Activated naive CD4-positive, alpha-beta T cell treated with anti-CD3 and anti-CD28 coated beads, Interleukin-2, amount 50 U/mL, for 72 hours (primary cell): ENCODE measurements around the gene DNAL1. TPM values are rescaled to one million over a fixed set of nuclear protein-coding genes. Genes with fewer than 3 reads are reported as not detected.
A peak's percentile ranks its signal among the peaks of the same experiment; 100 is the strongest.

ENCODE experiments used
- ATAC-seq, 2 donors: fragments of 150-1000 bp; cut with Tn5 transposase; 2 replicates each; pipeline ENCODE4 v1.10.0; 2021; ENCODE audit warnings: mild to moderate bottlenecking in 2 of 2, moderate library complexity in 2 of 2
- DNase-seq, 2 donors: peaks; one replicate each; pipeline ENCODE4 v3.0.0; 2021 to 2022; ENCODE audit warnings: low spot score in 2 of 2
- H3K27ac Mint-ChIP-seq, 2 donors: one replicate each; pipeline ENCODE4 v1.8.0; 2022; ENCODE audit warnings: mild to moderate bottlenecking in 2 of 2, mixed read lengths in 2 of 2
- H3K36me3 Mint-ChIP-seq, 2 donors: one replicate each; pipeline ENCODE4 v1.8.0; 2022; ENCODE audit warnings: mixed read lengths in 2 of 2
- H3K9me3 Mint-ChIP-seq, 2 donors: one replicate each; pipeline ENCODE4 v1.8.0; 2022; ENCODE audit warnings: mixed read lengths in 2 of 2
- total RNA-seq, 2 donors: library from RNA; stranded (reverse); gene quantifications; one replicate each; pipeline ENCODE4 v1.2.3, GENCODE V29; 2022

DNAL1 gene
- total RNA-seq, 2 donors from 2014 or later = 4.0 to 4.7 TPM

DNA sequence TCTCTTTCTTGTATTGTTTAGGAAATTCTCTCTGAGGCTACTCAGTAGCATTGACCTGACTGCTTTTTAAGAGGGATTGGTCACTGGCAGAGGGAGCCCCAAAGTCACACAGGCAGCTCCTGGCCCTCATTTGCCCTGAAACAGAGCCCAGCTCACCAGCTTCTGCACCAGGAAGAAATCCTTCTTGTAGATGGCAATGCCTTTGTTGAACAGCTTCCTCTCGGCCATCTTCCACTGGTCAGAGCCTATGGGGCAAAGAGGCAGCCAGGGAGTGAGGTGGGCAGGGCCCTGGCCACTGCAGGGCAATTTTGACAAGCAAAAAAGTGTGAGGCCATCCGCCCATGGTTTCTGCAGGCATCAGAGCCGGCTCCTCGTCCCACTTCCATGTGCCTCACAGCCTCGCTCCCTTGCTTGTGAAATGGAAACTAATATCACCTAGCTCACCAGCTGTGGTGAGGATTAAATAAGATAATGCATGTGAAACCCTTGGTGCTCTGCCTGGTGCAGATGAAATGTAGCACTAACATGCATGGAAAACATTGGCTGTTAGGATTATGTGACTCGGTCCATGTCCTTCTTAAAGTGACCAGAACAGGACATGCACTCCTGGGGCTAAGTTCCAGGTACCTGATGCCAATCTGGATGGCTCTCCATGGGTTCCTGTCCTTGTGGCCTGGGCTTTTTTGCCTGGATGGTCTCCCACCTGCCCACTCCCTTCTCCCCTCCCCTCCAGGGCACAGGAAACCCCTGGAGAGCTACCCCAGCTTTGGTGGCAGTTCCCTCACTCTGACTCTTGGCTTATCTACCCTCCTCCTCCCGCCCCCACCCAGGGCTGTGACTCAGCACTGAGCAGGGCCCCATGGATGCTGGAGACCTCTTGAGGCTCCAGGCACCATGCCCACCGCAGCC is 80.6 kb downstream of the DNAL1 start:
- DNase-seq (no peak), ATAC-seq (no peak)
- peak overlapping the region; percentile 87 to 96 for H3K27ac Mint-ChIP-seq
- H3K9me3 Mint-ChIP-seq = no peaks in the 10 kb centered on the region
- H3K36me3 Mint-ChIP-seq = peaks cover 35 to 57% of the 10 kb centered on the region in 2 donors

DNA sequence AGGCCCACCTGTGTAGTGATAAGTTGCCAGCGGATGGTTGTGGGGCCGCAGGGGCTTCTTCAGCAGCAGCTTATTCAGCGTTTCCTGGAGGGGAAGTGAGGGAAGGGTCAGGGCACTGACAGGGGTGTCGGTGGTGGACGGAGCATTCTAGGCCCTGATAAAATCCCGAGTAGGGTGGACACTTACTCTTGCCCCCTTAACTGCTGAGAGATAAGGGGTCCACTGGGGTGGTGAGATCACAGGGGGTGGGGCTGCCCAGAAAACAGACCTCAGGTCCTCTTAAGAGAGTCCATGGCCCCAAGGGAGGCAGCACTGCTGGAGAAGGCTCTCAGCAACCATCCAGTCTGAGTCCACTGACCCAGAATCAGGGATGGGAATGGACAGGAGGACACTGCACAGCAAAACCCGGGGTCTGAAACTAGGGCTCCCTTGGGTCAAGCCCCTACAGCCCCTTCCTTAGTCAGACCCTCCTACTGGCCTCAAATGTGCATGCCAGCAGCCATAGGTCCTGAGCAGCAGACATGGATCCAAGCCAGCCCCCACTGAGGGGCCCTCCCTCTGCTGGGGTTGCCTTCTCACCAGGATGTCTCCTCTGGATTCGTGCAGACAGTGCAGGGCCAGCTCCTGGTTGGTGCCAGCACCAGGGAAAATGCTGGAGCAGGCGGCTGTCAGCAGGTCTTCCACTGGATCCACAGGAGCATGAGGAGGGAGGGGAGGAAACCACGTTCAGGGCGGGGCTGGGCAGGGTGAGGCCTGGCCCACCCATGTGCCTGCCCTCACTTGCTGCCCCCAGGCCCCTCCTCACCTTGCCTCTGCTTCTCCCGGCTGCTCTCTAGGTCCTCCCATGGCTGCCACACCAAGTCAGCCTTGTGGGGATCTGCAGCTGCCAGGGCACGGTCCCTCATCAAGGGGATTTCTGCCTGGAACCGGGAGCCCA is 81.5 kb downstream of the DNAL1 start:
- Mint-ChIP-seq H3K27ac (peak overlapping the region; percentile 87 to 94), H3K9me3 (no peaks in the 10 kb centered on the region), H3K36me3 (peaks cover 34 to 54% of the 10 kb centered on the region in 2 donors)
- DNase-seq = no peak
- no peak for ATAC-seq

DNA sequence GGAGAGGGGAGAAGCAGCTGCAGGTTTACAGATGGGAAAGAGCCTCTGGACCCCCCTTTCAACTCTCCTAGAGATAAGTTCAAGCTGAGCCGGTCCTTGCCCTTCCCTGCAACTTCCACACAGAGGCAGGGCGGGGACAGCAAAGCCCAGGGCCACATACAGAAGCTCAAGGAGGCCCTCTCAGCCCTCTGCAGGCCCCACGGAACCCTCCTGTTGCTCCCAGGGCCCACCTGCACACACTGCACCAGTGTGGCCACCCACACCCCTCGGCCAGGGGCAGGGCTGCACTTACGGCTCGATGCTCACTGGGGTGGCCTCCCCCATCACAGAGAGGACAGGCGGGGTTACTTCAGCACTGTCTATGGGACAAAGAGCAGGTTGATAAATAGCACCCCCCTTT is 82.4 kb downstream of the DNAL1 start:
- DNase-seq (no peak), ATAC-seq (no peak)
- H3K36me3 Mint-ChIP-seq = peaks cover 31 to 46% of the 10 kb centered on the region in 2 donors
- peak overlapping the region; percentile 42 to 78 for H3K27ac Mint-ChIP-seq
- no peaks in the 10 kb centered on the region for H3K9me3 Mint-ChIP-seq

- peak overlapping the region; percentile 77 to 95 for H3K27ac Mint-ChIP-seq
These were observed 84.0 kb downstream of the DNAL1 start for GRCh38 chr14:73728717-73729330.

DNA sequence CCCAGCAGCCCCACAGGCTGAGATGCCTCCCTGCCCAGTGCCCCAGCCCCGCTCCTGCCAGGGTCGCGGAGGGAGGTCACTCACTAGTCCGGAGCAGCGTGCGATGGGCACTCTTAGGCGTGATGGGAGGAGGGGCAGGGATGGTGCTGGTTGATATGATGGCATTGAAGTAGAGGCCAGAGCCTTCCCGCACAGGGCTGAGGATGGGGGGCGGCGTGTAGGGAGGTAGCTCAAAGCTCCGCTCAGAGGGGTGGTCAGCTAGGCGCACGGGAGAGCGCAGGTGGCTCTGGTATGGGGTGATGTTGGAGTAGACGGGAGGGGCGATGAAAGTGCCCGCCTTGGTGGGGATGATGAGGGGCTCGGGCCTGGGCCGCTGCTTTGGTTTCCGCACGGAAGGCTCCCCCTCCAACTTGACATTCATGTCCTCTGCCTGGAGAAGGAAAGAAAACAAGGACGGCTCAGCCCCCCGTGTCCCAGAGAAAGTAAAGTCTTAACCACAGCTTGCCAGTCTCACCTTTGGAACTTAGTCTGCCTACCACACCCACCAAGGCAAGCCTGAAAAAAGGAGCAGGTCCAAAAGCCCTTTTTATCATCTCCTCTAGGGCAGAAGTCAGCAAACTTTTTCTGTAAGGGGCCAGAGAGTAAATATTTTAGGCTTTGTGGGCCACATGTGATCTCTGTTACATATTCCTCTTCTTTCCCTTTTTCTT is 84.9 kb downstream of the DNAL1 start:
- H3K9me3 Mint-ChIP-seq = no peaks in the 10 kb centered on the region
- ATAC-seq (no peak), DNase-seq (no peak)
- peaks cover 21 to 36% of the 10 kb centered on the region in 2 donors for H3K36me3 Mint-ChIP-seq
- H3K27ac Mint-ChIP-seq = peak overlapping the region; percentile 77 to 95

More at GRCh38 chr14:73728717-73729330, 84.0 kb downstream of the DNAL1 start:
- Mint-ChIP-seq H3K9me3 (no peaks in the 10 kb centered on the region), H3K36me3 (peaks cover 25 to 37% of the 10 kb centered on the region in 2 donors)
- ATAC-seq (peak; percentile 83 to 89), DNase-seq (peak; percentile 81 to 94)

GRCh38 chr14:73731111-73731510 is 86.3 kb downstream of the DNAL1 start:
- Mint-ChIP-seq H3K9me3 (no peaks in the 10 kb centered on the region), H3K27ac (peak overlapping the region in 1 of 2 donors; percentile 77), H3K36me3 (peaks cover 23 to 35% of the 10 kb centered on the region in 2 donors)
- ATAC-seq (no peak), DNase-seq (no peak)

DNA sequence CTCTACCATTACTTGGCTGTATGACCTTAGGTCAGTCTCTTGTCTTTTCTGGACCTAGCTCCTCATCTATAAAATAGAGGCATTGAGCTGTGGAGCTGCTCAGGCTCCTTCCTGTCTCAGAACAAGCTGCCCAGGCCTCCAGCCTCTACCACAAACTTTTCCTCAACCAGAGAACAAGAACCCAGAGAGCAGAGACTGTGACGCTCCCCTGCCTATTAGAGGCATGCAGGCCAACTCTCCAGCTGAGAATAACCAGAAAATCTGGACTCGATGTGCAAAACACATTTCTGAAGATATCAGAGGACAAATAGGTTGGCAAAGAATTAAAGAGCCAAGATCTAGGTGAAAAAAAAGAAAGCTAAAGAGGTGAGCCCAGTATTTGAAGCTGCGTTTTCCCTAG is 87.2 kb downstream of the DNAL1 start:
- Mint-ChIP-seq H3K27ac (peak overlapping the region; percentile 77 to 88), H3K9me3 (no peaks in the 10 kb centered on the region), H3K36me3 (peaks cover 23 to 40% of the 10 kb centered on the region in 2 donors)
- ATAC-seq (no peak), DNase-seq (no peak)

DNA sequence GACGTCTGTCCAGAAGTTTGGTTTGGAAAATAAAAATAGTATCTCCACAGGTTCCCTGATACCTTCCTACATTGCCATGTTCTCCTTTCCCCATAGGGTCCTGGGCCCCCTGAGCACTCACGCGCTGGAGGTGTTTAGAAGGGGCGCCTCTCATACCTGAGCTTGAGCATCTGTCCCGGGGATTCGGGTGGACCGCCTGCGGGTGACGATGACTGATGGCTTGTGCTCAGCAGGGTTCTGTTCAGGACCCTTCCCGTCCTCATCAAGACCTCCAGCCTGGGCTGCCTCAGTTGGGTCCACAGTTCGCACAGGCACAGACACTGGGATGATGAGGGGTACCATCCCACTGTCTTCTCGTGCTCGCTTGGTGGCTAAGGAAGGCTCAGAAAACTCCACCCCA is 92.1 kb downstream of the DNAL1 start:
- H3K9me3 Mint-ChIP-seq = no peaks in the 10 kb centered on the region
- H3K36me3 Mint-ChIP-seq = peaks cover 5 to 21% of the 10 kb centered on the region in 2 donors
- ATAC-seq = no peak
- no peak overlapping the region for H3K27ac Mint-ChIP-seq
- no peak for DNase-seq

DNA sequence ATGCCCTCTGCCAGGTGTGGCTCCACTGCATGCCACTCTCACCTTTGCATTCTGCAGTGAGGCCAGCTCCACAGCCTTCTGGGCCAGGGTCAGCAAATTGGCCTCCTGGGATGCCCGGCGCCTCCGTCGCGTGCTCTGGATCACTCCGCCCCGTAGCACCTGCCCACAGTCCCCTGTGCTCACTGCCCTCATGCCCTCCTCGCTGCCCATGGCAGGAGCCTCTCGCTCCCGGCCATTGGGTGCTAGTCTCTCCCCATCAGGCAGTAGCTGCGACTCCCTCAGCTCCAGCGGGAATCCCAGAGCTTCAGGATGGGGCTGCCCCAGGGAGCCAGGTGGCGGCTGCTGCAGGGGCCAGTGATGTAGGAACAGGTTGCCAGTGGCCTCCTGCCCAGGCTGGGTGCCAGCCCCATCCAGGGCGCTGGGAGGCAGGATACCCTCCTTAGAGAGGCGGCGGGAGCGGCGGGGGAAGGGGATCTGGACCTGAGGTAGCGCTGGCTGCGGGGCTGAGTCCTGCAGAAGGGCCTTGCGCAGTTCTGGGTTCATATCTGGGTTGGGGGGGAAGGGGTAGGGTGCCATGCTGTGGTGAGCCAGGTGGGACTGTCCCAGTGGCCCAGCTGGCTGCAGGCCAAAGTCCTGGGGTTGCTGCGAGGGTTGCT is 93.9 kb downstream of the DNAL1 start:
- H3K27ac Mint-ChIP-seq = no peak overlapping the region
- H3K36me3 Mint-ChIP-seq = peaks cover 5 to 21% of the 10 kb centered on the region in 2 donors
- ATAC-seq (no peak), DNase-seq (no peak)
- H3K9me3 Mint-ChIP-seq = no peaks in the 10 kb centered on the region

GRCh38 chr14:73739174-73739898 is 94.5 kb downstream of the DNAL1 start:
- H3K27ac Mint-ChIP-seq = no peak overlapping the region
- peaks cover 5 to 20% of the 10 kb centered on the region in 2 donors for H3K36me3 Mint-ChIP-seq
- no peak for DNase-seq
- no peaks in the 10 kb centered on the region for H3K9me3 Mint-ChIP-seq
- no peak for ATAC-seq

DNA sequence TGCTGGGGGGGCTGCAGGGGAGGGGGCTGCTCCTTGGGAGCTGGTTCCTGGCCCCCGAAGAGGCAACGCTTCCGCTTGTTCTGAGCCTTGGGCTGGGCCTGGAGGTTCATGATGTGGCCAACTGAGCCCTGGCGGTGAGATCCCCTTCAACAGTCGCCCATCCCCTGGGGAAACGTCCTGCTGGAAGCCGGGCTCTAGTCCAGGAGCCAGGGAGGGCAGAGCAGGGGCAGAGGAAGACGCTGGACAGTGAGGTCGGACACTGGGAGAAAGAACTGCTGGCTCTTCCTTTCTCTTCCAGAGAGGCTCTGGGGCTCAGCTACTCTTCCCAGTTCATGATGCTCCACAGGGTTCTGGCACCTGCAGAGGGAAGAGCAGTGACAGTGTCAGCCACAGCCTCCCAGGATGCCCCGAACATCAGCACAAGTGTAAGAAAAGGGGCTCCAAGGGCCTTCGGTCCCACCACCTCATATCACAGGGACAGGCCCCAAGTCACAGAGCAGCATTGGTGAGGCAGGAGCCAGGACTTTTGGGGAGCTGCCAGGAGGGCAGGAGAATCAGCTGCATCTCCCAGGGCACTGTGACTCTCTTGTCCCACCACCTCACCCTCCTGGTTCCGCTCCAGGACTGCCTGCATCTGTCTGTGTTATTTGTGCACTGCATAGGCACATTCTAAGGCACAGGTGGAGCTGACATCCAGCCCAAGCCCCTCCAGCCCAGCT is 95.3 kb downstream of the DNAL1 start:
- H3K9me3 Mint-ChIP-seq = no peaks in the 10 kb centered on the region
- DNase-seq (no peak), ATAC-seq (no peak)
- peak overlapping the region in 1 of 2 donors; percentile 14 for H3K27ac Mint-ChIP-seq
- peaks cover 0 to 13% of the 10 kb centered on the region in 2 donors for H3K36me3 Mint-ChIP-seq

- peak overlapping the region; percentile 84 to 94 for H3K27ac Mint-ChIP-seq
- no peaks in the 10 kb centered on the region for H3K9me3 Mint-ChIP-seq
- DNase-seq (no peak), ATAC-seq (no peak)
- H3K36me3 Mint-ChIP-seq = peaks cover 0 to 13% of the 10 kb centered on the region in 2 donors
These were observed 96.0 kb downstream of the DNAL1 start for GRCh38 chr14:73740618-73741326.

DNA sequence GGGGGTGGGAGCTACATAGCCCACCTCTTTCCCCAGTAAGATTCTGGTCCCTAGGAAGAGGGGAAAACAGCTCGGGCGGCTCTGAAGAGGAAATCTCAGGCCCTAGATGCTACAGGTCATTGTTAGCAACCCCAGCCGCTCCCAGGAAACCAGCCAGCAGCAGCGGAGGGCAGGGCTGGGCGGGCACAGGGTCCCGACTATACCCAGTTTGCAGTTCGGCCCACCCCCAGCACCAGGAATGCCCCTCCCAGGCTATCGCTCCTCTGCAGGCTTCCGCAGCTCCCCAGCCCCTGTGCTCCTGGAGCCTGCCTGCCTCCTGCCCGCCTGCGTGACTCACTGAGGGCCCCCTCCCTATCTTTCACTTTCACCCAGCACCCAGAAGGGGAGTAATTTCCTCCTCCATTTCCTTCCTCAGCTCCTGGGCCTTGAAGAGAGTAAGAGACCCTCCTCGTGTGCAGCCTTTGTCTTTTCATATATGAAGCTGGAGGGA is 96.6 kb downstream of the DNAL1 start:
- ATAC-seq = peak; percentile 80 to 82
- Mint-ChIP-seq H3K36me3 (peaks cover 0 to 9% of the 10 kb centered on the region in 2 donors), H3K27ac (peak overlapping the region; percentile 84 to 94), H3K9me3 (no peaks in the 10 kb centered on the region)
- DNase-seq = peak; percentile 64 to 76
